Fibroblast of the aortic adventitia (primary cell): ENCODE data around the gene VSIG4. TPM values are rescaled to one million over a fixed set of nuclear protein-coding genes. Genes with fewer than 3 reads are reported as not detected.

Source experiments
- DNase-seq: peaks from one replicate; pipeline ENCODE4 v3.0.0-alpha.2; 2010; ENCODE audit warnings: low read depth
- H3K4me3 ChIP-seq: 2 replicates; pipeline ENCODE4 v1.5.1; 2011; ENCODE audit warnings: low read depth, mild to moderate bottlenecking, control low read depth, low read length, moderate library complexity
- total RNA-seq: library from RNA; depleted of rRNA; stranded (reverse); fragments of >200 nt; gene quantifications from 2 replicates; pipeline ENCODE4 v1.2.3, GENCODE V29; 2012; ENCODE audit warnings: low replicate concordance
- TF ChIP-seq, protein P1 (sequence below): IDR thresholded peaks from 2 replicates; pipeline ENCODE4 v1.5.1; 2011; ENCODE audit warnings: mild to moderate bottlenecking, low read length, control low read depth, inconsistent platforms; ENCODE audit not compliant: insufficient read depth

VSIG4 gene
- total RNA-seq, 1 donor: not detected

DNA sequence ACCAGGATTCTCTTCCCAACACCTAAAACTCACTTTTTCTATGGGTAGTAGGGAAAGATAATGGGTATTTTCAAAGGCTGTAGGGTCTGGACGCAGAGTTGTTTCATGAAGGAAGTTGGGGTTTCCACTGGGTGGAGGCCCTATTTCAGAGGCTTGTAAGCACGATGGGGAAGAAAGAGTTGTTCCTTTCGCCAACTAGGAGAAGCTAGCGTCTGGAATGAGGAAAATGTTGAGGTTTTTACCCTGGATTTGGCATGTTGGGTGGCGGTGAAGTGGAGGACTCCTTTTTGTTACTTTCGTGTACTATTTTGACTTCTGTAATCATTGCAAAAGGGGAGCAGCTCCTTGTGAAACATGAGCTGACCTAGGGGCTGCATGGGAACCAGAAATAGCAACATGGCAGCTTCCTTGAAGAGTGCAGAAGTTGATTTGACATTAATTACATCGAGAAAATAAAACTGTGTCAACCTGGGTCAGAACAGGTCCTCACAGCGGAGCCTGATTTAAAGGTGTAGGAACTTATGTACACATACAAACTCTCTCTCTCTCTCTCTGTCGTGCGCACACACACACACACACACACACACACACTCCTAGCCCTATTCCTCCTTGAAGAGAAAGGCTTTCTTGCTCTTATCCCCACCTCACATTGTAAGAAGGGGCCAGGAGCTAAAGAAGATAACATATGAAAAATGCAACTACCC, 19.1 kb downstream of the VSIG4 start:
- TF ChIP-seq, protein P1, sequence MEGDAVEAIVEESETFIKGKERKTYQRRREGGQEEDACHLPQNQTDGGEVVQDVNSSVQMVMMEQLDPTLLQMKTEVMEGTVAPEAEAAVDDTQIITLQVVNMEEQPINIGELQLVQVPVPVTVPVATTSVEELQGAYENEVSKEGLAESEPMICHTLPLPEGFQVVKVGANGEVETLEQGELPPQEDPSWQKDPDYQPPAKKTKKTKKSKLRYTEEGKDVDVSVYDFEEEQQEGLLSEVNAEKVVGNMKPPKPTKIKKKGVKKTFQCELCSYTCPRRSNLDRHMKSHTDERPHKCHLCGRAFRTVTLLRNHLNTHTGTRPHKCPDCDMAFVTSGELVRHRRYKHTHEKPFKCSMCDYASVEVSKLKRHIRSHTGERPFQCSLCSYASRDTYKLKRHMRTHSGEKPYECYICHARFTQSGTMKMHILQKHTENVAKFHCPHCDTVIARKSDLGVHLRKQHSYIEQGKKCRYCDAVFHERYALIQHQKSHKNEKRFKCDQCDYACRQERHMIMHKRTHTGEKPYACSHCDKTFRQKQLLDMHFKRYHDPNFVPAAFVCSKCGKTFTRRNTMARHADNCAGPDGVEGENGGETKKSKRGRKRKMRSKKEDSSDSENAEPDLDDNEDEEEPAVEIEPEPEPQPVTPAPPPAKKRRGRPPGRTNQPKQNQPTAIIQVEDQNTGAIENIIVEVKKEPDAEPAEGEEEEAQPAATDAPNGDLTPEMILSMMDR: no peak
- no peak for DNase-seq
- H3K4me3 ChIP-seq: no peak overlapping the region

DNA sequence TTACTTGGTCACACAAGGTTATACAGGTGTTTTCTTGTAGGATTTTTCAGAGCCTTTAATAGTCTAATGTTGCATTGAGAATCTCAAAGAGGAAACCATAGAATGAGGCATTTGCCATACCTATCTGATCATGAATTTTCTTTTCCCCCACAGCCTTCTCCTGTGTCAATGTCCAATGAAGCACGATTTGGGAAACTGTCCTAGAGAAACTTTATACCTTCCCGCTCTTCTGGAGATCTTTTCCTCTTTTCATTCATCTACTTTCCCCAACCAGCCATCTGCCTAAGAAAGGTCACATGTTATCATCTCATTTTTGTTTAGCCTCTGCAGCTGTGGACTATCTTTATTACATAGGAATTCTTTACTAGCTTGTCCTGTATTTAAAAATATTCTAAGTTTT, 19.9 kb downstream of the VSIG4 start:
- no peak overlapping the region for H3K4me3 ChIP-seq
- DNase-seq: no peak
- TF ChIP-seq, protein P1: no peak

DNA sequence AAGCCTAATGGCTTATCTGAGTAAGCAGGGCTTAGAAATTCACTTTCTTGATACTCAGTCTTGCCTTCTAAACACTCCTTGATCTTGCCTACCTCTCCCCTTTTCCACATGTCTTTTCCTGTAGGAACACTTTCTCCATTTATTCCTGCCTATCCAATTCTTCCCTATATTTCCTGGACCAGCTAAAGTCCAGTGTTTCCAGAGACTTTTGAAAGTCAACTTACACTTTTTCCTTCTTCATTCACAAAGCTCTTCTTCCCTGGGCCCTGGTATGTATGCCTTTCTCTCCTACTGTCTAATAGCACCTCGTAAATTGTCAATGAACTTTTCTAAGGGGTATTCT, 20.6 kb downstream of the VSIG4 start:
- TF ChIP-seq, protein P1: no peak
- no peak overlapping the region for H3K4me3 ChIP-seq
- DNase-seq: no peak

DNA sequence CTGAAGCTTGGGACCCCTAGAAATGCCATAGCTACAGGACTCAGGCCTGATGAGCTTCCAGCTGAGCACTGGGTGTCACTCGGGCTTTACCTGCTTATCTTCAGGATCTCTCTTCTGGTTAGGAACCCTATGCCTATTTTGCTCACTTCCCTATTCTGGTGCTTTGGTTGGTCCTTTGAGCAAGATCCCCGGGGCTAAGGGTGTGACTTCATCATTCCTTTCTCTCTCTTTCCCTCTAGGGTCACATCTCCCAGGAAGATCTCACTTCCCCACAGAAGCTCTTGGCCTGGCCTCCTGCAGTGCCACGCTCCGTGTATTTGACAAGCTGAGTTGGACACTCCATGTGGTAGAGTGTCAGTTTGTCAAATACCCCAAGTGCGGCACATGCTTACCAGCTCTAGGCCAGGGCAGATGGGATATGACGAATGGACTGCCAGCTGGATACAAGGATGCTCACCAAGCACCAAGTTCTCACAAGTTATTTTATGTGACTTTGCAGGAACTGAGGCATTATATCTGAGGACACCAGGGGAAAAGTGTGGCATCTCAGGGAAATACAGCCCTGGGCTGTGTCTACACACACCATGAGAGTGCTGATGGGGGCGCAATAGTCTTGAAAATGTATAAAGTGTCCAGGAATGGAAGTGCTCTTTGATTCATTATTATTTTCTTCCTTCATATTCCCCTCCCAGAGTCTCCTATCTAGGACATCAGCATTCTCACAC, 21.1 kb downstream of the VSIG4 start:
- DNase-seq: no peak
- TF ChIP-seq, protein P1: no peak
- no peak overlapping the region for H3K4me3 ChIP-seq

DNA sequence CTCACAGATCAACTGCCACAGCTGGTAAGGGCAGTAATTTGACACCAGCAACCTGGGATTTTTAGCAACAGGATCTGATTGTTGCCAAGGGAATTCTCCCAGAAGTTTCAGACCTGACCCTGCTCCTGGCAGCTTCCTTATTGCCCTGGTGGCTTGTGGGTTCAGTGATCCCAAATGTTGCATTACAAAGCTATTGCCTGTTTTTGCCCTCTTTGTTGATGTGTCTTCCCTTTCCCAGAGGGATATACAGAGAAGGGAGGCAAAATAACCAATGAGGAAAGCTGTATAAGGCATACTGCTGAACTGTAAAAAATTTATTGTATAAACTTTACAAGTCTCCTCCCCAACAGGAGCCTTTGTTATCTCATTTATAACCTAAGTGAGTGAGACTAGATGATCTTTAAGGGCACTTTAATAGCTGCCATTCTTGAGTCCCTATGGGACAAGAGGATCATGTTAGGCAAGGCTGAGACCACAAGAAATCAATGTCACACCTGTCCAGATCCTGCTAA, 22.2 kb downstream of the VSIG4 start:
- TF ChIP-seq, protein P1: no peak
- no peak for DNase-seq
- no peak overlapping the region for H3K4me3 ChIP-seq

DNA sequence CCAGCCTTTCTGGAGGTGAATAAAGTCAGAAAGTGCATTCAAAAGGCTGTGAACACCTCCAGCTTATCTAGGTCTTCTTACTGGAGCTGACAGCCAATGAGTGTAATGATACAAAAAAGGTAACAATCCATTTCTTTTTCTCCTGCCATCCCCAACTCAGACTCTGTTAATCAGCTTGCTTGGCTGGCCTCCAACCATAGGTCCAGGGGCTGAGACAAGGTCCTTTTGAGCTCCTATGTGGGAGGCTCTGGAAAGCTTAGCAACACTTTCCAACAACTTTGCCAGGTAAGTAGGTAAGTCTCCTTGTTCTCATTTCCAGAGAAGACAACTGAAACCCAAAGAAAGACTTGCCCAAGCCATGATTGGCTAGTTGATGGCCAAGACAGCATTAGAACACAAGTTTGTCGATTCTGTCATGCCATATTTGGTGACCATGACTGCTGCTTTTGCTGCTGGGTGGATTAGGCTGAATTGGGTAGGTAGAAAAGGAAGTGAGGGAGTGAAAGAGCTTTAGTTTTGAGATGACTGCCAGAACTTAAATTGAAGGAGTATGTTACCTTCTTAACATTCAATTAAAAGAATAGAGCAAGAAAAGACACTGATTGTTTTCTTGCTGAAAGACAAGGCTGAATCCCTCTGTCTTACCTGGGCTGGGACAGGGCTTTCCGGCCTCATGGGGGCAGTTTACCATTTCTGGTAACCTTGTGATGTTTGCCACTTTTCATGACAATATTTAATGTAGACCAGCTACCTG, 22.8 kb downstream of the VSIG4 start:
- no peak overlapping the region for H3K4me3 ChIP-seq
- TF ChIP-seq, protein P1: no peak
- no peak for DNase-seq
